ENCODE data around the gene LRRC7.
A peak's percentile ranks its signal among the peaks of the same experiment; 100 is the strongest.

The LRRC7 gene

GRCh38 chr1:70109241-70109640 lies 541.5 kb downstream of the LRRC7 start:
- TF ChIP-seq CTCF (IDR thresholded peaks at IDR 0.05), result no peak

GRCh38 chr1:70112838-70113237 lies 545.1 kb downstream of the LRRC7 start:
- no peak; the same call in 1 of the 2 replicates for TF ChIP-seq CTCF (IDR thresholded peaks at IDR 0.05)

- no peak for TF ChIP-seq CTCF (IDR thresholded peaks at IDR 0.05)
These were observed 547.6 kb downstream of the LRRC7 start for GRCh38 chr1:70115315-70115714.

GRCh38 chr1:70117046-70117445 lies 549.3 kb downstream of the LRRC7 start:
- no peak for TF ChIP-seq CTCF (IDR thresholded peaks at IDR 0.05)

- no peak for TF ChIP-seq CTCF (IDR thresholded peaks at IDR 0.05)
These were observed 566.4 kb downstream of the LRRC7 start for GRCh38 chr1:70134148-70134547.

GRCh38 chr1:70140343-70140742 lies 572.6 kb downstream of the LRRC7 start:
- no peak for TF ChIP-seq CTCF (IDR thresholded peaks at IDR 0.05)

- TF ChIP-seq CTCF (IDR thresholded peaks at IDR 0.05), result no peak
These were observed 573.2 kb downstream of the LRRC7 start for GRCh38 chr1:70140894-70141293.

- TF ChIP-seq CTCF (IDR thresholded peaks at IDR 0.05), result peak; percentile 49
These were observed 574.4 kb downstream of the LRRC7 start for GRCh38 chr1:70142075-70142474.
